Choroid plexus epithelial cell (primary cell): ENCODE results near the gene CELSR2.

ENCODE experiments used
- DNase-seq: peaks from one replicate; pipeline ENCODE4 v3.0.0-alpha.2; 2010; ENCODE audit warnings: low read depth
- H3K4me3 ChIP-seq: 2 replicates; pipeline ENCODE4 v1.5.1; 2011; ENCODE audit warnings: low read depth, mild to moderate bottlenecking, control low read depth, low read length, moderate library complexity
- CTCF ChIP-seq: conservative IDR thresholded peaks from 2 replicates; pipeline ENCODE4 v1.5.1; 2011; ENCODE audit warnings: low read depth, mild to moderate bottlenecking, control low read depth, inconsistent platforms, low read length, moderate library complexity

Gene CELSR2

GRCh38 chr1:109265741-109266330 lies 16.5 kb downstream of the CELSR2 start:
- H3K4me3 ChIP-seq: no peak overlapping the region
- no peak for TF ChIP-seq CTCF
- no peak for DNase-seq

GRCh38 chr1:109266965-109267364 lies 17.6 kb downstream of the CELSR2 start:
- peak; percentile 51 for DNase-seq
- no peak overlapping the region for H3K4me3 ChIP-seq
- no peak for TF ChIP-seq CTCF

GRCh38 chr1:109267743-109268300 lies 18.5 kb downstream of the CELSR2 start:
- H3K4me3 ChIP-seq: no peak overlapping the region
- no peak for TF ChIP-seq CTCF
- DNase-seq: no peak

GRCh38 chr1:109268431-109269211 lies 19.3 kb downstream of the CELSR2 start:
- H3K4me3 ChIP-seq: no peak overlapping the region
- no peak for DNase-seq
- TF ChIP-seq CTCF: no peak

GRCh38 chr1:109269212-109269980 lies 20.1 kb downstream of the CELSR2 start:
- DNase-seq: no peak
- H3K4me3 ChIP-seq: no peak overlapping the region
- TF ChIP-seq CTCF: no peak

- TF ChIP-seq CTCF: no peak
- DNase-seq: no peak
- no peak overlapping the region for H3K4me3 ChIP-seq
Measured at GRCh38 chr1:109269981-109270622, 20.8 kb downstream of the CELSR2 start.
